WERI-Rb-1 (cell line): ENCODE data around the gene SGSM2.
A peak's percentile ranks its signal among the peaks of the same experiment; 100 is the strongest.

Experiments used
- DNase-seq: peaks from one replicate; pipeline ENCODE4 v3.0.0-alpha.2; 2020
- H3K27ac ChIP-seq: fragments of 250-450 bp; sonication (Bioruptor Pico); 2 replicates; pipeline ENCODE4 v1.5.1; 2020; ENCODE audit warnings: mild to moderate bottlenecking, moderate library complexity
- H3K27me3 ChIP-seq: fragments of 250-450 bp; sonication (Bioruptor Pico); 2 replicates; pipeline ENCODE4 v1.5.1; 2021; ENCODE audit warnings: mild to moderate bottlenecking, low read depth, moderate library complexity; ENCODE audit not compliant: insufficient read depth, severe bottlenecking
- H3K36me3 ChIP-seq: fragments of 250-450 bp; sonication (Bioruptor Pico); 2 replicates; pipeline ENCODE4 v1.5.1; 2020; ENCODE audit warnings: mild to moderate bottlenecking, moderate library complexity
- H3K4me3 ChIP-seq: 2 replicates; pipeline ENCODE4 v1.5.1; 2011; ENCODE audit warnings: low read depth, mild to moderate bottlenecking, control low read depth, low read length
- H3K9me3 ChIP-seq: fragments of 250-450 bp; sonication (Bioruptor Pico); 2 replicates; pipeline ENCODE4 v1.5.1; 2021; ENCODE audit warnings: mild to moderate bottlenecking, moderate library complexity; ENCODE audit not compliant: severe bottlenecking
- TF ChIP-seq, protein P1 (sequence below): IDR thresholded peaks from 2 replicates; pipeline ENCODE4 v1.5.1; 2011; ENCODE audit warnings: low read depth, mild to moderate bottlenecking, control low read depth, inconsistent platforms, low read length

SGSM2 gene, protein sequence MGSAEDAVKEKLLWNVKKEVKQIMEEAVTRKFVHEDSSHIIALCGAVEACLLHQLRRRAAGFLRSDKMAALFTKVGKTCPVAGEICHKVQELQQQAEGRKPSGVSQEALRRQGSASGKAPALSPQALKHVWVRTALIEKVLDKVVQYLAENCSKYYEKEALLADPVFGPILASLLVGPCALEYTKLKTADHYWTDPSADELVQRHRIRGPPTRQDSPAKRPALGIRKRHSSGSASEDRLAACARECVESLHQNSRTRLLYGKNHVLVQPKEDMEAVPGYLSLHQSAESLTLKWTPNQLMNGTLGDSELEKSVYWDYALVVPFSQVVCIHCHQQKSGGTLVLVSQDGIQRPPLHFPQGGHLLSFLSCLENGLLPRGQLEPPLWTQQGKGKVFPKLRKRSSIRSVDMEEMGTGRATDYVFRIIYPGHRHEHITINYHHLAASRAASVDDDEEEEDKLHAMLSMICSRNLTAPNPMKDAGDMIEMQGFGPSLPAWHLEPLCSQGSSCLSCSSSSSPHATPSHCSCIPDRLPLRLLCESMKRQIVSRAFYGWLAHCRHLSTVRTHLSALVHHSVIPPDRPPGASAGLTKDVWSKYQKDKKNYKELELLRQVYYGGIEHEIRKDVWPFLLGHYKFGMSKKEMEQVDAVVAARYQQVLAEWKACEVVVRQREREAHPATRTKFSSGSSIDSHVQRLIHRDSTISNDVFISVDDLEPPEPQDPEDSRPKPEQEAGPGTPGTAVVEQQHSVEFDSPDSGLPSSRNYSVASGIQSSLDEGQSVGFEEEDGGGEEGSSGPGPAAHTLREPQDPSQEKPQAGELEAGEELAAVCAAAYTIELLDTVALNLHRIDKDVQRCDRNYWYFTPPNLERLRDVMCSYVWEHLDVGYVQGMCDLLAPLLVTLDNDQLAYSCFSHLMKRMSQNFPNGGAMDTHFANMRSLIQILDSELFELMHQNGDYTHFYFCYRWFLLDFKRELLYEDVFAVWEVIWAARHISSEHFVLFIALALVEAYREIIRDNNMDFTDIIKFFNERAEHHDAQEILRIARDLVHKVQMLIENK

GRCh38 chr17:2336852-2337543 is at the start of gene SGSM2:
TSS of gene SGSM2 (plus strand) at chr17:2337501. CDS start at chr17:2337689, 188 bp downstream.
- no peaks in the 10 kb centered on the region for H3K27me3 ChIP-seq
- TF ChIP-seq, protein P1, sequence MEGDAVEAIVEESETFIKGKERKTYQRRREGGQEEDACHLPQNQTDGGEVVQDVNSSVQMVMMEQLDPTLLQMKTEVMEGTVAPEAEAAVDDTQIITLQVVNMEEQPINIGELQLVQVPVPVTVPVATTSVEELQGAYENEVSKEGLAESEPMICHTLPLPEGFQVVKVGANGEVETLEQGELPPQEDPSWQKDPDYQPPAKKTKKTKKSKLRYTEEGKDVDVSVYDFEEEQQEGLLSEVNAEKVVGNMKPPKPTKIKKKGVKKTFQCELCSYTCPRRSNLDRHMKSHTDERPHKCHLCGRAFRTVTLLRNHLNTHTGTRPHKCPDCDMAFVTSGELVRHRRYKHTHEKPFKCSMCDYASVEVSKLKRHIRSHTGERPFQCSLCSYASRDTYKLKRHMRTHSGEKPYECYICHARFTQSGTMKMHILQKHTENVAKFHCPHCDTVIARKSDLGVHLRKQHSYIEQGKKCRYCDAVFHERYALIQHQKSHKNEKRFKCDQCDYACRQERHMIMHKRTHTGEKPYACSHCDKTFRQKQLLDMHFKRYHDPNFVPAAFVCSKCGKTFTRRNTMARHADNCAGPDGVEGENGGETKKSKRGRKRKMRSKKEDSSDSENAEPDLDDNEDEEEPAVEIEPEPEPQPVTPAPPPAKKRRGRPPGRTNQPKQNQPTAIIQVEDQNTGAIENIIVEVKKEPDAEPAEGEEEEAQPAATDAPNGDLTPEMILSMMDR = no peak
- peaks cover 51% of the 10 kb centered on the region for H3K36me3 ChIP-seq
- H3K27ac ChIP-seq = peak within 1 kb of the TSS; percentile 83
- H3K9me3 ChIP-seq = no peaks in the 10 kb centered on the region
- peak within 1 kb of the TSS; percentile 76 for H3K4me3 ChIP-seq
- DNase-seq = peak; percentile 77

DNA sequence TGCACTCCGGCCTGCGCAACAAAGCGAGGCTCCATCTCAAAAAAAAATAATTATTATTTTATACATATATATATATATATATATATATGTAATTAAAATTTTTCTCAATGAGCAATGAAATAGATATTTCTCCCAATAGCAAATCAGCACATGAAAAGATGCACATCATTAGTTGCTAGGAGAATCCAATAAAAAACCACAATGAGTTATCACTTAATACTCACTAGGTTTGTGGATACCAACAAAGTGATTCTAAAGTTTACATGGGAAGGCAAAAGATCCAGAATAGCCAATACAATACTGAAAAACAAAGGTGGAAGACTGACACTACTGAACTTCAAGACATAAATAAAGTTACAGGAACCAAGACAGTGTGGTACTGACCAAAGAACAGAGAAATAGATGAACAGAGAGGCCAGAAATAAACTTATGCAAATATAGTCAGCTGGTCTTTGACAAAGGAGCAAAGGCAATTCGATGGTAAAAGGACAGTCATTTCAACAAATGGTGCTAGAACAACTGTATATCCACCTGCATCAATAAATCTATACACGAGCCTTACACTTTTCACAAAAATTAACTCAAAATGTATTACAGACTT is 47.3 kb upstream of the SGSM2 start:
- H3K27me3 ChIP-seq = no peaks in the 10 kb centered on the region
- TF ChIP-seq, protein P1 = no peak
- H3K36me3 ChIP-seq = peaks cover 62% of the 10 kb centered on the region
- no peak overlapping the region for H3K4me3 ChIP-seq
- H3K27ac ChIP-seq = no peak overlapping the region
- DNase-seq = no peak
- H3K9me3 ChIP-seq = no peaks in the 10 kb centered on the region

- Histone ChIP-seq H3K9me3 (no peaks in the 10 kb centered on the region), H3K4me3 (no peak overlapping the region), H3K27ac (no peak overlapping the region), H3K27me3 (no peaks in the 10 kb centered on the region), H3K36me3 (peaks cover 76% of the 10 kb centered on the region)
- TF ChIP-seq, protein P1 = no peak
- no peak for DNase-seq
Measured at GRCh38 chr17:2292100-2292499, 45.2 kb upstream of the SGSM2 start.

- peaks cover 80% of the 10 kb centered on the region for H3K36me3 ChIP-seq
- no peak for DNase-seq
- no peaks in the 10 kb centered on the region for H3K27me3 ChIP-seq
- no peak overlapping the region for H3K4me3 ChIP-seq
- H3K27ac ChIP-seq = no peak overlapping the region
- no peaks in the 10 kb centered on the region for H3K9me3 ChIP-seq
- TF ChIP-seq, protein P1 = no peak
Measured at GRCh38 chr17:2295575-2295974, 41.7 kb upstream of the SGSM2 start.

- H3K27ac ChIP-seq = no peak overlapping the region
- H3K27me3 ChIP-seq = no peaks in the 10 kb centered on the region
- no peak for DNase-seq
- TF ChIP-seq, protein P1 = no peak
- no peaks in the 10 kb centered on the region for H3K9me3 ChIP-seq
- peaks cover 80% of the 10 kb centered on the region for H3K36me3 ChIP-seq
- no peak overlapping the region for H3K4me3 ChIP-seq
Measured at GRCh38 chr17:2297023-2297422, 40.3 kb upstream of the SGSM2 start.
